ENCODE data around the gene TMEM222.

GRCh38 chr1:27321813-27322568, at the start of gene TMEM222:
- TF ChIP-seq EZH2 (IDR thresholded peaks at IDR 0.05; ENCODE audit: borderline replicate concordance, low read depth, low read length, severe bottlenecking), result no peak
- no peak for TF ChIP-seq CTCF (IDR thresholded peaks at IDR 0.05; ENCODE audit: borderline replicate concordance, extremely low read depth, low read length, poor library complexity, severe bottlenecking)
